GM18517 (cell line): Measurements from ENCODE around the gene KIAA1191.
A peak's percentile ranks its signal among the peaks of the same experiment; 100 is the strongest.

ENCODE experiments used
- ATAC-seq: cut with Tn5 transposase; IDR thresholded peaks from one replicate; pipeline ENCODE4 v1.9.1; 2021; ENCODE audit warnings: mild to moderate bottlenecking, moderate library complexity; ENCODE audit not compliant: unreplicated experiment

The KIAA1191 gene

DNA sequence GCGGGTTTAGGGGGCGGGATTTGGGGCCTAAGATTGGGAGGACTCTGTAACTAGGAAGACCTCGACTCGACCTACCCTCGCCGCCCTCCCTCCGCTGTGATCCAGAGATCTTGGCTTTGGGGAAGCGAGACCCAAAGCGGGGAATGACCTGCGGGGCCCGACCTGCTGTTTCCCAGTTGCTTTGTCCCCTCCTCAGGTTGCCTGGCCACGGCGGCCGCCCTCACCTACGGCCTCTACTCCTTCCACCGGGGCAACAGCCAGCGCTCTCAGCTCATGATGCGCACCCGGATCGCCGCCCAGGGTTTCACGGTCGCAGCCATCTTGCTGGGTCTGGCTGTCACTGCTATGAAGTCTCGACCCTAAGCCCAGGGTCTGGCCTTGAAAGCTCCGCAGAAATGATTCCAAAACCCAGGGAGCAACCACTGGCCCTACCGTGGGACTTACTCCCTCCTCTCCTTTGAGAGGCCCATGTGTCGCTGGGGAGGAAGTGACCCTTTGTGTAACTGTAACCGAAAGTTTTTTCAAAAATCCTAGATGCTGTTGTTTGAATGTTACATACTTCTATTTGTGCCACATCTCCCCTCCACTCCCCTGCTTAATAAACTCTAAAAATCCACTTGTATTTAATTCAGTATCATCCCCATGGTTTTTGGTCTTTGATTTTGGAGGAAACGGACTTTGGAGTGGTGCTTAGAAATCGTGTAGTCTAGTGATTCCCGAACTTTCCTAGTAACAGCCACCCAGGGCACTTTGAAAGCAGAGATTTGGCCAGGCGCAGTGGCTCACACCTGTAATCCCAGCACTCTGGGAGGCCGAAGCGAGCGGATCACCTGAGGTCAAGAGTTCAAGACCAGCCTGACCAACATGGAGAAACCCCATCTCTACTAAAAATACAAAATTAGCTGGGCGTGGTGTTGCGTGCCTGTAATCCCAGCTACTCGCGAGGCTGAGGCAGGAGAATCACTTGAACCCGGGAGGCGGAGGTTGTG is 27.9 kb upstream of the KIAA1191 start:
- ATAC-seq: peak; percentile 32

GRCh38 chr5:176388444-176389134 is 27.0 kb upstream of the KIAA1191 start, which contains the start of the genes HIGD2A and NOP16:
Gene HIGD2A (plus strand): TSS chr5:176388751. CDS start chr5:176388820, 69 bp downstream.
Gene NOP16 (minus strand): TSS chr5:176388598. CDS start chr5:176388539, 59 bp downstream.
- peak; percentile 84 for ATAC-seq

DNA sequence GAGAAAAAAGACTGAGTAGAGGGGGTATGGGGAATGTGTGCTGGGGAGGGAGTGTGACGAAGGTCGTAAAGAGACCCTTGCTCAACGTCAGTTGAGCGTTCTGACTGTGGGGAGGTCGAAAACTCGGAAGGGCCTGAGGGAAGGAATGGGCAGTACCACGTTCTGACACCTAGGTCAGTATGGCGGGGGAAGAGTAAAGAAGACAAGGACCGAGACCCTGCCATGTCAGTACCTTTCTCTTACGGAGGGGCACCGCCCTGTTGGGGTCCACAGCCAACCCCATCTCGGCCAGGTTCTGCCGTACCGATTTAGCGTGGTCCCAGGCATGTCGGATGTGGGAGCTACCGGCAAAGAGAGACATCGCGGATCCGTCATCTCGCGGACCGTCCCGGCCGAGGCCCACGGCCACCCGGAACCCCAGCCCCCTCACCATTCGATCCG is 26.5 kb upstream of the KIAA1191 start:
- no peak for ATAC-seq

DNA sequence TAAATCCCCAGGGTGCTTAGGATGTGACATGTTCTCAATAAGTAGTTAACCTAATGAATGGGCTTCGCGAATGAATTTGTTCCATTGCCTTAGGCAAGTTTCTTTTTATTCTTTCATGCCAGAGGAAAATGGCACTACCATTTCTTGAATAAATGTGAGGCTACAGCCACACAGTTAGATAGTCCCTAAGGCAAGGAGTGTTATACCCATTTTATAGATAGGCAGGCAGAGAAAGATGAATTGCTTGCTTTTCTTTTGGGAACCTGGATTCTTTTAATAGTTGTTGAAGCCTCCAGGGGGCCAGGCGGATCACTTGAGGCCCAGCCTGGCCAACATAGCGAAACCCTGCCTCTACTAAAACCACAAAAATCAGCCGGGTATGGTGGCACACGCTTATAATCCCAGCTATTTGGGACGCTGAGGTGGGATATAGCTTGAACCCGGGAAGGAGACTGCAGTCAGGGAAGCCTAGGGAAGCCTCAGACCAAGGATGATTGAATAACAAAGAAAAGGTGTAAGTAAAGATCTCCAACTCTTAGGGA is 25.9 kb upstream of the KIAA1191 start:
- no peak for ATAC-seq

DNA sequence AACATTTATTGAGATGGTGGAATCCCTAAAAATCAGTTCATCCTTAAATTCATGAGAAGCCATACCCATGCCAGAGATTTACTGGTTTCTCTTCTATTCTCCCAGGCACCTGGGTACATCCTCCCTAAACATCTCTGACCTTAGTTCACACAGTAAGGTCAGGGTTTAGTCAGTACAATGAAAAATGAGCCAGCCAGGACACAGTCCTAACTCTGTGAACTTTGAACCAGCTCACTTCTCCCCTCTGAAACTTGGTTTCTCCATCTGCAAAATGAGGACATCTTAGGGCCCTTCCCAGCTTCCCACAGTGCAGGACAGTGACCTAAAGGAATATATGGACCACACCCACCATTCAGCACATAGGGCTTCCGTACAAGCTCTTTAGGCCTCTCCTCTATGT is 24.9 kb upstream of the KIAA1191 start:
- no peak for ATAC-seq

DNA sequence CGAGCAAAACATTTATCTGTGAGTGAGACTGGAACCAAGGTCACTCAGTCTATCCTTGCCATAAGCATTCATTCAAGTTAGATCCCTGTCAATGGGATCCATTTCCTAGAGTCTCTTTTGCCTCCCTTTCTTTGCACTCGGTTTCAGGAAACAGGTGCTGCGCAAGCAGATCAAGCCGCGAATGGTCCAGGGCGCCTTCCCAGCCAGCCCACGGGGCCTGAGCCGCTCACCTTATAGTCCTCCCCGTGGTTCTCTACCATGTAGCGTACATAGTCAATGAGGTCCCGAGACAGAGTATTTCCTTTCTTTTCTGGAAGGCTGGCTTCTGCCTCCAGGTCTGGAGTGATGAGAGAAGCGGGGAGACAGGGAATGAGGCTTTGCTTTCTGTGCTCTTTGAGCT is 23.4 kb upstream of the KIAA1191 start:
- no peak for ATAC-seq

GRCh38 chr5:176384366-176384930 is 22.9 kb upstream of the KIAA1191 start:
- ATAC-seq: no peak

- no peak for ATAC-seq
Observed at GRCh38 chr5:176383961-176384360, 22.4 kb upstream of the KIAA1191 start.

GRCh38 chr5:176383248-176383905 is 21.8 kb upstream of the KIAA1191 start:
- no peak for ATAC-seq

DNA sequence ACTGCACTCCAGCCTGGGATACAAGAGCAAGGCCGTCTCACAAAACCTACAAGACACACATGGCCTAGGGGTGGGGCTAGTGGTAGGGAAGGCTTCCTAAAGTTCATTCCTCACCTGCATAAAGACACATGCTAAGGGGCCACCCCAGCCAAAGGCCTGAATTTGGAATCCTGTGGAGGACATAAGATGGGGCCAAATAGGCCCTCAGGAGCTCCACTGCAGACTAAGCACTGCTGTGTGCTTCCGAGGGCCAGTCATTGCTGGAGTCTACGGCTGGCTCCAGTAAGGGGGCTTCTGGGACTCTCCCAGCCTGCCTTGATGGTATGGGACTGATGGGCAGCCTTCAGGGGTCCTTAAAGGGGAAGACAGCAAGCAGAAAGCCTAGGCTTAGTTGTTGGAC is 21.2 kb upstream of the KIAA1191 start:
- no peak for ATAC-seq

GRCh38 chr5:176381979-176382378 is 20.4 kb upstream of the KIAA1191 start:
- ATAC-seq: no peak

DNA sequence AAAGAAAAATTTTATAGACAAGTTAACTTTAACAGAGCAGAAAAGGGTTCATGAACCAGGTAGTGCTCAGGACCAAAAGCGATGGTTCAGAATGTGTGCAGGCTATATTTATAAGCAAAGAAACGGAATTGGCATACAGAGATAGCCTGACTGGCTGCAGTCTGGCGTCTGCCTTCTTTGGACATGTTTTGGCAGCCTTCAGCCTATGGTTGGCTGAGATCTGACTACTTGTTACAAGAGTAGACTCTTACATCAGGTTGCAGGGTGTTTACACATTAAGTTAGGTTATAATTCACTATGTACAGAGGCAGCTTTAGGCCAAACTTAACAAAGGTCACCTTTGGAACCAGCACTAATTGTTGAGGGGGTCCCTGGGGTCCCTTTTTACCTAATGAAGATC is 19.9 kb upstream of the KIAA1191 start:
- no peak for ATAC-seq

DNA sequence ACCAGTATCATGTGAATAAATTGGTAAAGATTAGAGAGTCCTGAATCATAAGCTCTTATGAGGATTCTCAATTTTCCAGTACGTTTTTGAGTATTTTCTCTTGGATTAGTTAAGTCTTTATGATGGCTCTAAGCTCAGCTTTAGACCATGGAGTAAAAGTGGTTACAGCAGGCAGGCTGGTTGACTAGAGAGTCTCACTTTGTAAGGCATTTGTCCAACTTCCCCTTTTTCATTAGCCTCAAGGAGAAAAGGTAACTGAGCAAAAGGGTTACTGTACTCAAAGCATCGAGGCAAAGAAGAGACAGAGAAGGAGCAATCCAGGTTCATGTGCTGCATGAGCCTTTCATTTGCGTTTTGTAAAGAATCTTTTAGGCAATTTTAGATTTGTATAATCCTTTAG is 18.3 kb upstream of the KIAA1191 start:
- ATAC-seq: no peak

DNA sequence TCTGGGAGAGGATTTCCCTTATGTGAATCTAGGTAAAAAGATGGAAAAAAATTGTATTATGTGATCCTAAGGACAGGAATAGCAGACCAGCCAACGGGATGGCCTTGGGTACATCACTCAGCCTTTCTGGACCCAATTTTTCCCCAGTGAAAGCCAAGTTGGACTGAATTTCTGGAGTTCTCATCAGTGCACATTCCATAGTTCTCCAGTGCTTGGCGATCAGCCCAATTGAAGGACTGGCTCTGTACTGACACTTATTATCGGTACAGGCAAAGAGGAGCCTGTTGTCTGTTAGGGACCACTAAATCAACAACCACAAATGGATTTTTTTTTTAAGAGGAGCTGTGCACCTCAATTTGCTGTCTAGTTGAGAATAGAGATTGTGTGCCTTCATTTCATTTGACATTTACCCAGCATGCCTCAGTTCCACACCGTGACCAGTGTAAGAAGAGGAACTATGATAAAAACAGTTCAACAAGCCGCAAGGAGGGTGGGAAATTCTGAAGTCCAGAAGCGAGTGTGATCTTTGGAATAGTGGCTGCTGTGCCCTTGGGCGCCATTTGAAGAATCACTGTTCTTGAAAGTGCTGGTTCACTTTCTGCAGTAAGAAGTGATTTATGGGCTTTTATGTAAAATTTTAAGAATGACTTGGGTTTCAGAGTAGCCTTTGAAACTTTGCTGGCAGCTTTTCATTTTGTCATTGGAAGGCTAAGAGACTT is 11.7 kb upstream of the KIAA1191 start:
- ATAC-seq: no peak

DNA sequence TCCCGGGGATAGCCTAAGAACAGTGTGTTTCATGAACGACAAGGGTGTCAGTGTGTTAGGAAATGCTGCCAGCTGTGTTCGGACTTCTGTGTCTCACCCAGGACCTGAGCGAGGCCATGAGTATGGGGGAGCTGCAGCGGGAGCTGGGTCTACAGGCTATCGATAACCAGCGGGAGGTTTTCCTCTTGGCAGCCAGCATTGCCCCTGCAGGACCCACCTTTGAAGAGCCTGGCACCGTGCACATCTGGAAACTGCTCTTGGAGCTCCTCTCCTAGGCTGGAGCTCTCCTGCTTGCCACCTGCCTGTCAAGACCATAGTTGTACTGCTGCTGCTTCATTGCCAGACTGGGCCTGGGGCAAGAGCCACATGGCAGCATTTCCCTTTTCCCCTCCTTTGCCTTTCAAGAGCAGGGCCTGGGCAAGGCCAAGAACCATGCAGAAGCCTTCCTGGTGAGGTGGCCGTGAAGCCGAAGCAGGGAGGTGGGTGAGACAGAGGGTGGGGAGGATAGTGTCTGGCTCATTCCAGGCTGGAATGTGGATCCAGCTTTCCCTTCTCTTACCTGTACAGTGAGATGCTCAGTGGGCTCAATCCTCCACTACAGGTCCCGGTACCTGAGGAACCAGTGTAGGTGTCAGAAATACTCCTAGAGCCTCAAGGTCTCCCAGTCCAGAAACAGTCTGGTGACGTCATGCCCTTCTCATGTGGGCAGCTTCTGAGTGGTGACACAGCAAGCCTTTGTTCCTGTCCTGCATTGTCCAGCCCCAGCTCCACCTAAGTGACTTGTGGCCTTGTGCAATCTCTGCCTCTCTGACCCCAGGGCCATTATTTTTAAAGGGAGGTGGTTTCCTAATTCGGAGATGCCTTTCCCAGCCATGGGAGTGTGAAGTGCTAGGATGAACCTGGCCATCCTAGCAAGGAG is 10.3 kb upstream of the KIAA1191 start:
- ATAC-seq: no peak

DNA sequence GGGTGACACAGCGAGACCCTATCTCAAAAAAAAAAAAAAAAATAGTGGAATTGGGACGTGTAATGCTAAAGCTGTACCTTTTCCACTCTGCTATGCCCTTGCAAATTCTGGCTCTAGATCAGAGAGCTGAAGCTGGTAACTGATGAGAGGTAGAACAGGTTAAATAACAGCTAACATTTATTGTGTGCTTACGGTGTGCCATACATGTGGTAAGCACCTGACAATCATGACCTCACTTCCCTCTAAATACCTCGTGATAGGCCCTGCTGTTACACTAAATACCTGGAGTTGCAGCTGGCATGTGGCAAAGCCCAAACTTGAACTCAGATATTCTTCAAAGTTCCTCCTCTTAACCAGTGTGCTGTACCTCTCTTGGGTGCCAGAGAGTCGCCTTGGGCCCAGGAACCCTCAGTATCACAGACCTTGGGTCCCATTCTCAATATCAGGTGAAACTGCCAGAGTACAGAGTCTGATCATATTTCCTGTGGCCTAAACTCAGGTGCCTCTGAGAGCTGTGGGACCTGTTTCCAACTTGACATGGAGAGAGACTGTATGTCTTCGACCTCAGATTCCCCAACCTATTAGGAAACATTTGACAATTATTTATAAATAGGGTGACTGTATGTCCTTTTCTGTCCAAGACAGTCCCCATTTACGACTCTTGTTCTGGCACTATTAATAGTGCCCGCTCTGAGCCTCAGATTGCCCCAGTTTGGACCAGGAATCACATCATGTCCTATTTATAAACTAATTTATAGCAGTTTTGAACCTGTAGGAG is 8.6 kb upstream of the KIAA1191 start:
- ATAC-seq: no peak

- ATAC-seq: no peak
Observed at GRCh38 chr5:176368726-176369125, 7.2 kb upstream of the KIAA1191 start.

GRCh38 chr5:176366232-176366894 is 4.8 kb upstream of the KIAA1191 start:
- ATAC-seq: no peak
